IMR-90 (cell line): ENCODE results near the gene GOLT1B. TPM values are rescaled to one million over a fixed set of nuclear protein-coding genes. Genes with fewer than 3 reads are reported as not detected.
"Not testable (repeated sequence)": the region's sequence is repeated elsewhere in the genome, so short reads cannot be mapped to it uniquely, and the experiment has no call there.

ENCODE experiments used
- ATAC-seq: fragments of 200-7000 bp; cut with Tn5 transposase; 2 replicates; pipeline ENCODE4 v1.9.1; 2020; ENCODE audit warnings: low read depth, mild to moderate bottlenecking, moderate library complexity
- BruUV-seq: library from RNA; stranded (reverse); fragments of 400-500 nt; replicated peaks from 2 replicates; lab custom pipeline; 2021; lab: Mats Ljungman, UMichigan
- CTCF ChIA-PET: fragments of 300-600 bp; formaldehyde crosslinking; extraction: SDS; loops from one replicate; lab custom pipeline; 2021; ENCODE audit warnings: antibody characterized with exemption; lab: Yijun Ruan, JAX
- POLR2A ChIA-PET: fragments of 300-600 bp; sonication (Branson Sonifier 250); formaldehyde crosslinking; loops from one replicate; lab custom pipeline; 2022; ENCODE audit warnings: antibody characterized with exemption; ENCODE audit not compliant: unreplicated experiment; lab: Charles Lee
- DNase-seq: peaks from one replicate; pipeline ENCODE4 v3.0.0; 2013
- H2AFZ ChIP-seq: replicated peaks from 2 replicates; pipeline ENCODE3; 2013; ENCODE audit warnings: low read length, mild to moderate bottlenecking; ENCODE audit not compliant: poor library complexity
- H2AK5ac ChIP-seq: 2 replicates; pipeline ENCODE4 v1.6.1; 2013; ENCODE audit warnings: low read depth, low read length, inconsistent platforms
- H2AK9ac ChIP-seq: replicated peaks from 2 replicates; pipeline ENCODE3; 2013; ENCODE audit warnings: mild to moderate bottlenecking, low read depth, low read length, moderate library complexity; ENCODE audit not compliant: poor library complexity
- H2BK120ac ChIP-seq: 2 replicates; pipeline ENCODE4 v1.6.1; 2013; ENCODE audit warnings: low read depth, low read length, inconsistent platforms
- H2BK15ac ChIP-seq: 3 replicates; pipeline ENCODE4 v1.6.1; 2013; ENCODE audit warnings: low read depth, low read length, inconsistent platforms
- H2BK20ac ChIP-seq: 2 replicates; pipeline ENCODE4 v1.6.1; 2013; ENCODE audit warnings: low read depth, mild to moderate bottlenecking, inconsistent platforms, low read length, moderate library complexity
- H2BK5ac ChIP-seq: 2 replicates; pipeline ENCODE4 v1.6.1; 2013; ENCODE audit warnings: mild to moderate bottlenecking, low read depth, low read length, inconsistent platforms; ENCODE audit not compliant: poor library complexity, severe bottlenecking
- H3K14ac ChIP-seq: replicated peaks from 2 replicates; pipeline ENCODE4 v1.6.1; 2013; ENCODE audit warnings: low read depth, low read length, inconsistent platforms
- H3K18ac ChIP-seq: 2 replicates; pipeline ENCODE4 v1.6.1; 2013; ENCODE audit warnings: low read depth, low read length, control low read depth
- H3K23ac ChIP-seq: 2 replicates; pipeline ENCODE4 v1.6.1; 2013; ENCODE audit warnings: low read depth, low read length, inconsistent platforms
- H3K27ac ChIP-seq: 2 replicates; pipeline ENCODE4 v1.5.1; 2013; ENCODE audit warnings: mild to moderate bottlenecking, control low read depth, low read length; ENCODE audit not compliant: insufficient read depth
- H3K27me3 ChIP-seq: 2 replicates; pipeline ENCODE4 v1.6.1; 2013; ENCODE audit warnings: low read length; ENCODE audit not compliant: control insufficient read depth, insufficient read depth
- H3K36me3 ChIP-seq: 2 replicates; pipeline ENCODE4 v1.6.1; 2013; ENCODE audit warnings: low read length, mixed read lengths; ENCODE audit not compliant: control insufficient read depth, insufficient read depth
- H3K4ac ChIP-seq: 2 replicates; pipeline ENCODE4 v1.6.1; 2013; ENCODE audit warnings: low read depth, low read length, inconsistent platforms
- H3K4me1 ChIP-seq: 2 replicates; pipeline ENCODE4 v1.6.1; 2013; ENCODE audit warnings: low read length, mixed read lengths; ENCODE audit not compliant: control insufficient read depth, insufficient read depth
- H3K4me2 ChIP-seq: 2 replicates; pipeline ENCODE4 v1.6.1; 2013; ENCODE audit warnings: low read depth, mild to moderate bottlenecking, control low read depth, low read length, moderate library complexity
- H3K4me3 ChIP-seq: 2 replicates; pipeline ENCODE4 v1.5.1; 2013; ENCODE audit warnings: low read depth, mild to moderate bottlenecking, control low read depth, low read length, moderate library complexity; ENCODE audit not compliant: insufficient read depth
- H3K56ac ChIP-seq: 2 replicates; pipeline ENCODE4 v1.6.1; 2013; ENCODE audit warnings: low read length, inconsistent platforms; ENCODE audit not compliant: insufficient read depth; ENCODE audit errors: extremely low read depth
- H3K79me1 ChIP-seq, 2 experiments: 2 replicates each; pipeline ENCODE4 v1.6.1; 2013; ENCODE audit warnings: low read length in 2 of 2, inconsistent platforms in 1 of 2, low read depth in 1 of 2
- H3K9ac ChIP-seq: 2 replicates; pipeline ENCODE4 v1.6.1; 2013; ENCODE audit warnings: low read depth, low read length, control low read depth
- H3K9me1 ChIP-seq: 2 replicates; pipeline ENCODE4 v1.6.1; 2013; ENCODE audit warnings: low read length, inconsistent platforms; ENCODE audit not compliant: insufficient read depth
- H3K9me3 ChIP-seq: 2 replicates; pipeline ENCODE4 v1.6.1; 2013; ENCODE audit warnings: low read length; ENCODE audit not compliant: control insufficient read depth, insufficient read depth
- H4K20me1 ChIP-seq: 2 replicates; pipeline ENCODE4 v1.6.1; 2013; ENCODE audit warnings: low read length, inconsistent platforms; ENCODE audit not compliant: insufficient read depth
- H4K5ac ChIP-seq: 2 replicates; pipeline ENCODE4 v1.6.1; 2013; ENCODE audit warnings: mild to moderate bottlenecking, low read depth, low read length, control low read depth
- H4K8ac ChIP-seq, 2 experiments: 2 replicates each; pipeline ENCODE4 v1.6.1; 2013; ENCODE audit warnings: low read depth in 2 of 2, low read length in 2 of 2, control low read depth in 1 of 2, inconsistent platforms in 1 of 2
- H4K91ac ChIP-seq: 2 replicates; pipeline ENCODE4 v1.6.1; 2013; ENCODE audit warnings: low read depth, low read length, inconsistent platforms; ENCODE audit not compliant: insufficient read depth
- WGBS, 2 experiments: methylation state at CpG; one replicate each; pipeline versions ENCODE4 v1.1.5 to v1.1.7; 2013; ENCODE audit warnings: missing lambda C conversion rate in 2 of 2; ENCODE audit not compliant: insufficient read length in 1 of 2; ENCODE audit errors: extremely low coverage in 2 of 2; 5-methylcytosine and 5-hydroxymethylcytosine counted together
- dilution Hi-C: fragments of 300-500 bp; cut with HindIII; formaldehyde crosslinking; loops from one replicate; pipeline ENCODE4 v1.14.3; 2018; ENCODE audit warnings: low sequenced_read_pairs; ENCODE audit not compliant: unreplicated experiment
- in situ Hi-C: fragments of 300-500 bp; cut with MboI; formaldehyde crosslinking; loops from 3 replicates; pipeline ENCODE4 v1.14.3; 2019; ENCODE audit warnings: low sequenced_read_pairs, inconsistent platforms, mixed read lengths
- intact Hi-C: fragments of 100-400 bp; cut with micrococcal nuclease; formaldehyde crosslinking; loops from 2 replicates; pipeline ENCODE4 v1.10.0; 2022
- polyA plus RNA-seq, 3 experiments: library from polyadenylated mRNA; depleted of rRNA; stranded (reverse); fragments of >200 nt; gene quantifications; 2 replicates each; pipeline ENCODE4 v1.2.3, GENCODE V29; 2012; ENCODE audit warnings: low replicate concordance in 1 of 3
- total RNA-seq: library from RNA; depleted of rRNA; stranded (reverse); fragments of >200 nt; gene quantifications from 2 replicates; pipeline ENCODE4 v1.2.3, GENCODE V29; 2012

GOLT1B gene
- total and polyA plus RNA-seq, 2 of the 4 experiments (the other 2 are of a cell fraction), result 27.2 to 50.5 TPM

GRCh38 chr12:21467334-21467733 lies 34.3 kb upstream of the GOLT1B start:
- H3K27ac ChIP-seq, H2AFZ ChIP-seq, H3K23ac ChIP-seq, H3K4me2 ChIP-seq, BruUV-seq, H3K14ac ChIP-seq, ATAC-seq, DNase-seq, in situ Hi-C loops, H2BK15ac ChIP-seq, H3K9me1 ChIP-seq, H3K4me3 ChIP-seq, H2AK9ac ChIP-seq, H3K79me1 ChIP-seq, H3K27me3 ChIP-seq, H3K18ac ChIP-seq, H4K91ac ChIP-seq, dilution Hi-C loops, H2BK20ac ChIP-seq, CTCF ChIA-PET, intact Hi-C loops, H3K56ac ChIP-seq, H2AK5ac ChIP-seq, H4K20me1 ChIP-seq, H3K9me3 ChIP-seq, H4K5ac ChIP-seq, H4K8ac ChIP-seq, H2BK5ac ChIP-seq, H3K4me1 ChIP-seq, POLR2A ChIA-PET, H3K9ac ChIP-seq, H3K4ac ChIP-seq, H2BK120ac ChIP-seq, H3K36me3 ChIP-seq: not testable (repeated sequence)
- WGBS, 2 experiments, result no CpG with 5 or more reads among the region's 2 CpGs
